CD4-positive, CD25-positive, alpha-beta regulatory T cell (primary cell): ENCODE results near the gene THEM4. TPM values are rescaled to one million over a fixed set of nuclear protein-coding genes. Genes with fewer than 3 reads are reported as not detected.

ENCODE experiments used
- ATAC-seq, 2 donors: fragments of 150-1000 bp; cut with Tn5 transposase; one replicate each; pipeline ENCODE4 v1.10.0; 2021; ENCODE audit warnings: low read depth in 2 of 2, moderate number of reproducible peaks in 2 of 2, moderate library complexity in 1 of 2
- DNase-seq, 3 donors: peaks; one replicate each; pipeline versions ENCODE4 v3.0.0 to v3.0.0-alpha.2; 2012 to 2022; ENCODE audit warnings: mixed read lengths in 1 of 3
- H3K27ac ChIP-seq: one replicate; pipeline ENCODE4 v1.7.0; 2013; ENCODE audit warnings: mild to moderate bottlenecking, low read length; ENCODE audit not compliant: insufficient read depth, poor library complexity, severe bottlenecking
- H3K27me3 ChIP-seq: one replicate; pipeline ENCODE4 v1.7.0; 2013; ENCODE audit warnings: low read length; ENCODE audit not compliant: control insufficient read depth, insufficient read depth
- H3K36me3 ChIP-seq: one replicate; pipeline ENCODE4 v1.7.0; 2013; ENCODE audit warnings: mild to moderate bottlenecking, low read length, moderate library complexity; ENCODE audit not compliant: control insufficient read depth, insufficient read depth
- H3K4me1 ChIP-seq: 2 replicates; pipeline ENCODE4 v1.7.0; 2013; ENCODE audit warnings: mild to moderate bottlenecking, low read length; ENCODE audit not compliant: insufficient read depth, control insufficient read depth, poor library complexity, severe bottlenecking
- H3K4me3 ChIP-seq: one replicate; pipeline ENCODE4 v1.7.0; 2013; ENCODE audit warnings: low read depth, mild to moderate bottlenecking, low read length, moderate library complexity
- H3K9me3 ChIP-seq, 2 experiments: 1 replicate in 1 of 2; 2 replicates in 1 of 2; pipeline ENCODE4 v1.7.0; 2013; ENCODE audit warnings: low read length in 2 of 2, mild to moderate bottlenecking in 1 of 2, moderate library complexity in 1 of 2; ENCODE audit not compliant: control insufficient read depth in 2 of 2
- H3K27ac Mint-ChIP-seq, 3 donors: one replicate each; pipeline ENCODE4 v1.8.0; 2020 to 2022; ENCODE audit warnings: mild to moderate bottlenecking in 3 of 3, mixed read lengths in 3 of 3, moderate library complexity in 2 of 3
- H3K27me3 Mint-ChIP-seq: one replicate; pipeline ENCODE4 v1.8.0; 2022; ENCODE audit warnings: mild to moderate bottlenecking, mixed read lengths
- H3K36me3 Mint-ChIP-seq: one replicate; pipeline ENCODE4 v1.8.0; 2020; ENCODE audit warnings: mixed read lengths
- H3K4me1 Mint-ChIP-seq, 4 donors: one replicate each; pipeline ENCODE4 v1.8.0; 2020 to 2022; ENCODE audit warnings: mixed read lengths in 4 of 4, mild to moderate bottlenecking in 1 of 4
- H3K4me3 Mint-ChIP-seq, 4 donors: one replicate each; pipeline ENCODE4 v1.8.0; 2020 to 2022; ENCODE audit warnings: mild to moderate bottlenecking in 4 of 4, mixed read lengths in 4 of 4, moderate library complexity in 3 of 4
- H3K9me3 Mint-ChIP-seq, 7 donors: one replicate each; pipeline ENCODE4 v1.8.0; 2020 to 2022; ENCODE audit warnings: mixed read lengths in 7 of 7, mild to moderate bottlenecking in 3 of 7, moderate library complexity in 2 of 7
- polyA plus RNA-seq, 4 donors: library from polyadenylated mRNA; unstranded; fragments of 300-500 nt; fragmentation: Illumina TruSeq; gene quantifications; one replicate each; pipeline ENCODE4 v1.2.3, GENCODE V29; 2021
- total RNA-seq: library from RNA; stranded (reverse); gene quantifications from one replicate; pipeline ENCODE4 v1.2.3, GENCODE V29; 2022

Gene THEM4
- total and polyA plus RNA-seq, 5 donors from 2014 or later, result 69.5 to 146 (median 105) TPM

DNA sequence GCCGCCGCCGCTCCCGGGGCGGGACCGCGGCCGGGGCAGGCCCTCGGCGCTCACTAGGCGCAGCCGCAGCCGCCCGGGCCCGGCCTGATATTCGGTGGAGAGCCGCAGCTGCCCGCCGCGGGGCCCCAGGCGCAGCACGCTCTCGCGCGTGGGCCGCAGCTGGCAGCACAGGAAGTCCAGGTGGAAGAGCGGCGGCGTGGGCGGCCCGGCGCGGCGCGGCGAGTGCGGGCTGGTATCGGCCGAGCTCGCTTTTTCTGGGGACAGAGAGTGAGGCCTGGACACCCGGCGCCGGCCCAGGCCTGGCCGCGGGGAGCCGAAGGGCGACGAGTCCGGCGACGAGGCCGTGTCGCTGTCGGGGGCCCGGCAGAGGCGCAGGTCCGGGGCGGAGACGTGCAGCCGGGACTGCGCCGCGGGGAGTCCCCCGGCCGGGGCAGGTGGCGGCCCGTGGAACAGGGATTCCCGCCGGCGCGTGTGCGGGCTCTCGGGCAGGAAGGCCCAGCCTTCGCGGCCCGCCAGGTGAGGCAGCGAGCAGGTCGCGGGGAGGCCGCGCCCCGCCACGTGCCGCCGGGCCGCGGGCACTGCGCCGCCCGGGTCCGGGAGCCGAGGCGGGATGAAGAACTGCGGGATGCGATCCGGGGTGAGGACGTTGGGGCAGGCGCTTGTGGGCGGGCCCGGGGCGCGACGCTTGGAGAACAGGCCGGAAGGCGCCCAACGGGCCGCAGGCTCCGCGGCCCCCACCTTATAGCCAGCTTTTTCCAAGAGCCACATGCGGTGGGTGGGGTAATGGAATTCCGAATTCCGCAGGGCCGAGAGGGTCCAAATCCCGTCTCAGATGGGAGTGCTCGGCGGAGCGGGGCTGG is 70.9 kb downstream of the THEM4 start:
- H3K4me3 ChIP-seq, result peak overlapping the region; percentile 82
- Mint-ChIP-seq H3K4me1 (peaks cover 14 to 68% (median 42%) of the 10 kb centered on the region in 4 donors), H3K9me3 (no peaks in the 10 kb centered on the region), H3K27me3 (peaks cover 8% of the 10 kb centered on the region), H3K4me3 (peak overlapping the region; percentile 91 to 97 (median 94)), H3K27ac (peak overlapping the region; percentile 20 to 96 (median 91)), H3K36me3 (peaks cover 6% of the 10 kb centered on the region)
- peaks cover 59% of the 10 kb centered on the region for H3K4me1 ChIP-seq
- no peaks in the 10 kb centered on the region for H3K9me3 ChIP-seq
- ATAC-seq (peak; percentile 5 to 6), DNase-seq (peak; percentile 32 to 56 (median 45))
- peaks cover 3% of the 10 kb centered on the region for H3K36me3 ChIP-seq
- no peaks in the 10 kb centered on the region for H3K27me3 ChIP-seq
- peak overlapping the region; percentile 86 for H3K27ac ChIP-seq

DNA sequence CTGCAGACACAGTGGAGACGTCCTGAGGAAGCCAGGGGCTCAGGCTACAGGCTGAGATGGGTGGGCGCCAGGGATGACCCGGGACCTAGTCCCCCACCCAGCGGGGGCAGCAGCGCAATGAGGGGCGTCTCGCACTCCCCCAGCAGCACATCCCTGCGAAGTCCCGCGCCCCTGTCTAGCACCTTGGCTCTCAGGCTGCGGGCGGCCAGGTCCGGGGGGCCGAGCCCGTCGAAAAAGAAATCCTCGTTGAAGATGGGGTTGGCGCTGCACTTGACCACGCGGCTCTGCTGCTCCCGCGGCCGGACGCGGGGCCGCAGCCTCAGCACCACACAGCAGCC is 71.5 kb downstream of the THEM4 start:
- H3K27ac ChIP-seq, result peak overlapping the region; percentile 86
- peaks cover 8% of the 10 kb centered on the region for H3K27me3 Mint-ChIP-seq
- peaks cover 5% of the 10 kb centered on the region for H3K36me3 Mint-ChIP-seq
- H3K4me1 ChIP-seq, result peaks cover 65% of the 10 kb centered on the region
- no peak overlapping the region for H3K4me3 ChIP-seq
- H3K9me3 ChIP-seq, result no peaks in the 10 kb centered on the region
- H3K27ac Mint-ChIP-seq, result peak overlapping the region in 2 of 3 donors; percentile 94 to 95
- peaks cover 15 to 71% (median 46%) of the 10 kb centered on the region in 4 donors for H3K4me1 Mint-ChIP-seq
- no peaks in the 10 kb centered on the region for H3K9me3 Mint-ChIP-seq
- no peaks in the 10 kb centered on the region for H3K36me3 ChIP-seq
- H3K4me3 Mint-ChIP-seq, result peak overlapping the region; percentile 90 to 99 (median 92)
- DNase-seq (no peak), ATAC-seq (no peak)
- H3K27me3 ChIP-seq, result no peaks in the 10 kb centered on the region

DNA sequence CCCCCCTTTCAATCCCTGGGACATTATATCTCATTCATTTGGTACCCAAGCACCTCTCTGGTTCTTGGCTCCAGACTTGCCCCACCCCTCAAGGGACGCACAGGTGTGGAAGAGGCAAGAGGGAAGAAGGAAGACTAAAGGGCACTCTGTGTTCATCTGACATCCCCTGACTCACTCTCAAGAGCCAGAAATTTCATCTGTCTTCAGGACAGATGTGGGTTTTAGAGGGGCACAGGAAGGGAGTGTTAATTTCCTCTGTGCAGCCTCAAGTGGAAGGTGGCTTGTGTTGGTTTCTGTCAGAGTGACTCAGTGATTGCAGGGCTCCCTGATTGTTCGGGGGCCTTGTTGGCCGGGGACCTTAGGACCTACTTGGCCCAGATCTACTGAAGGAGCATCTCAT is 72.1 kb downstream of the THEM4 start:
- Histone ChIP-seq H3K9me3 (no peaks in the 10 kb centered on the region), H3K27ac (peak overlapping the region; percentile 86), H3K27me3 (no peaks in the 10 kb centered on the region), H3K4me1 (peaks cover 72% of the 10 kb centered on the region), H3K36me3 (no peaks in the 10 kb centered on the region), H3K4me3 (peak overlapping the region; percentile 57)
- Mint-ChIP-seq H3K4me3 (peak overlapping the region; percentile 90 to 99 (median 92)), H3K36me3 (peaks cover 3% of the 10 kb centered on the region), H3K9me3 (no peaks in the 10 kb centered on the region), H3K27ac (peak overlapping the region; percentile 84 to 95 (median 94)), H3K4me1 (peaks cover 15 to 71% (median 46%) of the 10 kb centered on the region in 4 donors), H3K27me3 (peaks cover 8% of the 10 kb centered on the region)
- DNase-seq, result peak; percentile 14 to 58 (median 31)
- ATAC-seq, result peak; percentile 11

DNA sequence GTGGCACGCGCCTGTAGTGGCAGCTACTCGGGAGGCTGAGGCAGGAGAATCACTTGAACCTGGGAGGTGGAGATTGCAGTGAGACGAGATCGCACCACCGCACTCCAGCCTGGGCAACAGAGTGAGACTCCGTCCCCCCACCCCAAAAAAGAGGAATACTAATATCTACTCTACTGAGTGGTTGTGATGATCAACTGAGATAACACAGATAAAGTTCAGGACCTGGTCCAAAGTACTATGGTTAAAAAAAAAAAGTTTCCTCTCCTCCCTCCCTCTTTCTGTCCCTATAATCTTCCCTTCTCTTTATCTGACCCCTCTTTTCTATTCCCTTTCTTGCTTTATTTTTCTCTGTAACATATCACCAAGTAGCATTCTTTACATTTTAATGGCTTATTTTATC is 73.7 kb downstream of the THEM4 start:
- Histone ChIP-seq H3K27ac (no peak overlapping the region), H3K36me3 (no peaks in the 10 kb centered on the region), H3K4me3 (no peak overlapping the region), H3K27me3 (no peaks in the 10 kb centered on the region), H3K4me1 (peaks cover 86% of the 10 kb centered on the region), H3K9me3 (no peaks in the 10 kb centered on the region)
- ATAC-seq, result no peak
- Mint-ChIP-seq H3K9me3 (no peaks in the 10 kb centered on the region), H3K4me1 (peaks cover 11 to 79% (median 37%) of the 10 kb centered on the region in 4 donors), H3K27ac (peak overlapping the region; percentile 54 to 76 (median 64)), H3K36me3 (no peaks in the 10 kb centered on the region), H3K27me3 (peaks cover 4% of the 10 kb centered on the region), H3K4me3 (peak overlapping the region in 1 of 4 donors; percentile 99)
- DNase-seq, result no peak

DNA sequence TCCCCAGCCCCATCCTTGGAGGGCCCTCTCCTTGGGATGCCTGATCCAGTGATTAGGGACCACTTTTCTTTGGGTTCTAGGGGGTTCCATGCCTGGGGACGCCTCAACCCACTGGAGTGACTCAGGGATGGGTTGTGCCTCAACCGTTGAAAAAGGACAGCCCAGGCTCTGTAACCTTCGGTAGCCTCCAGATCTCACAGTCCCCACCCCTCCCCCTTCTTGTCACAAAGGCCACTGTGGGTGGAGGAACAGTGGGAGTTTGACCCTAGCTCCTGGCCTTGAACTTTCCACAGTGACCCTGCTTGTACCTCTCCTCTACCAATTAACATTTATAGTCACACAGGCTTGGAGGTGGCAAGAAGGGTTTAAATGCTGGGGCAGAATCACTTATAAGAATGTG is 75.1 kb downstream of the THEM4 start:
- peaks cover 17 to 78% (median 40%) of the 10 kb centered on the region in 4 donors for H3K4me1 Mint-ChIP-seq
- ATAC-seq (no peak), DNase-seq (no peak)
- peak overlapping the region in 3 of 4 donors; percentile 49 to 99 (median 55) for H3K4me3 Mint-ChIP-seq
- Histone ChIP-seq H3K27me3 (no peaks in the 10 kb centered on the region), H3K36me3 (no peaks in the 10 kb centered on the region), H3K4me3 (no peak overlapping the region), H3K27ac (peak overlapping the region; percentile 60), H3K4me1 (peaks cover 86% of the 10 kb centered on the region), H3K9me3 (no peaks in the 10 kb centered on the region)
- no peaks in the 10 kb centered on the region for H3K36me3 Mint-ChIP-seq
- no peaks in the 10 kb centered on the region for H3K9me3 Mint-ChIP-seq
- H3K27ac Mint-ChIP-seq, result peak overlapping the region; percentile 12 to 80 (median 75)
- no peaks in the 10 kb centered on the region for H3K27me3 Mint-ChIP-seq

DNA sequence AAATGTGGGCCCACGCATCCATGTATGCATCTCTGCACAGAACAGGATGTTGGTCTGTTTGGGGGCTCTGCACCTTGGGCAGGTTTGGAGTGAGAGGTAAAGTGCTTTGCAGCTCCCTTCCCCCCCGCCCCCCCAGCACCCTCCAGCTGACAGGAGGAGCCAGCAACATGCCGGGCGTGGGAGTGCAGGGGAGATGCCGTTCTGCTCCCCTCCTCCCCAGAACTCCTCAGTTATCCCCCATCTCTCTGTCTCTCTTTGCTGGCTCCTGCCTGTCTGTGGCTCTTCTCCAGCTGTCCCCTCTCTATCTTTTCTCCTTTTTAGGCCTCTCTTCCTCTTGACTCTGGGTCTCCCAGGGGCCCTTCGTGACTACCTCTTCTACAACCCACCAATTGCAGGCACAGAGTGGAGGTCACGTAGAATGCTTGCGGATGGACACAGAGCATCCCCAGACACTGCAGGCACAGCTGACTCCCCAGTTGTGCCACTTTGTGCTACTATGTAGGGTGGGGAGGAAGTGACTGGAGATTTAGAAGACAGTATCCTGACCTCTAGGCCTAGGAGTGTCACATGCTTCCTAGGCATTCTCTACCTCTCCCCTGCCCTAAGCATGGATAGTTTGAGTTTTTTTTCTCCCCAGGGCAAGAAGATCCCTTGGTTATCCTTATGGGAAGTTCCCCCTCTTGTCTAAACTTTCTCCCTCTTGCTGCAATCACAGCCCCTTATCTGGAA is 76.0 kb downstream of the THEM4 start:
- H3K27ac Mint-ChIP-seq, result peak overlapping the region; percentile 75 to 80 (median 78)
- no peaks in the 10 kb centered on the region for H3K9me3 Mint-ChIP-seq
- no peaks in the 10 kb centered on the region for H3K27me3 Mint-ChIP-seq
- H3K27me3 ChIP-seq, result no peaks in the 10 kb centered on the region
- H3K9me3 ChIP-seq, result no peaks in the 10 kb centered on the region
- peaks cover 89% of the 10 kb centered on the region for H3K4me1 ChIP-seq
- DNase-seq (no peak), ATAC-seq (no peak)
- H3K4me3 Mint-ChIP-seq, result peak overlapping the region; percentile 49 to 99 (median 76)
- H3K36me3 Mint-ChIP-seq, result no peaks in the 10 kb centered on the region
- peak overlapping the region; percentile 60 for H3K27ac ChIP-seq
- H3K4me3 ChIP-seq, result peak overlapping the region; percentile 50
- H3K36me3 ChIP-seq, result no peaks in the 10 kb centered on the region
- H3K4me1 Mint-ChIP-seq, result peaks cover 17 to 83% (median 45%) of the 10 kb centered on the region in 4 donors

DNA sequence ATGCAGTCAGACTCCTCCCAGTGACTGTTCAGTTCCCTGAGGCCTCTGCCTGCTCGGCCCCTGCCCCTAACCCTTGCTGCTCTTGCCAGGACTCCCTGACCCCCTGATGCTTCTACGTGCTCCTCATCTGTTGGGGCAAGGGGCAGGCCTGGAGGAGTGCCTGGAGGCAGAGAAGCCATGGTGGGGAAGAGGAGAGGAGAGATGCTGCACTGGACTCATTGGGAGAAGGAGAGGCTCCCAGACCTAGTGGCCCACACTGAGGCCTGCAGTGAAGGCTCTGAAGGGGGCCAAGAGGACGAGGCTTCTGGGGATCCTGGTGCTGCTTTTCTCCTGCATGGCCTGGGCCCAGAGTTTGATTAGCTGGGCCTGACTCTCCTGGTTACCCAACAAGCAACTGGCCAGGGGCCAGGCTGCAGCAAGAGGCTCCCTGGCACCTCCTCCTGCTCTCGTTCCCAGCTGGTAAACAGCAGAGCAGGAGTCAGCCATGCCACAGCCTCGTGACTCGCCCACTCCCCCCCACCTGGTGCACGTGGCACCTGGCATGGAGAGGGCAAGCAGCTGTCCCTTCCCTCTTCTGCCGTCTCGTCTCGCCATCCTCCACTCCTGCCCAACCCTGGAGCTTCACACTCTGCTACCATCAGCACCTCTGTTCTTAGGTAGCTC is 76.9 kb downstream of the THEM4 start:
- peak overlapping the region; percentile 44 for H3K27ac ChIP-seq
- Mint-ChIP-seq H3K4me1 (peaks cover 17 to 87% (median 47%) of the 10 kb centered on the region in 4 donors), H3K4me3 (peak overlapping the region; percentile 49 to 80 (median 68))

More for the DNA sequence above, 76.9 kb downstream of the THEM4 start:
- no peaks in the 10 kb centered on the region for H3K27me3 Mint-ChIP-seq
- ATAC-seq, result no peak
- peaks cover 92% of the 10 kb centered on the region for H3K4me1 ChIP-seq
- no peak for DNase-seq
- peak overlapping the region in 2 of 3 donors; percentile 62 to 82 for H3K27ac Mint-ChIP-seq
- peak overlapping the region; percentile 32 for H3K4me3 ChIP-seq
- H3K9me3 Mint-ChIP-seq, result no peaks in the 10 kb centered on the region
- H3K36me3 Mint-ChIP-seq, result no peaks in the 10 kb centered on the region
- H3K36me3 ChIP-seq, result no peaks in the 10 kb centered on the region
- no peaks in the 10 kb centered on the region for H3K9me3 ChIP-seq
- H3K27me3 ChIP-seq, result no peaks in the 10 kb centered on the region
